ENCODE results near the gene EPHB2.

EPHB2 gene

DNA sequence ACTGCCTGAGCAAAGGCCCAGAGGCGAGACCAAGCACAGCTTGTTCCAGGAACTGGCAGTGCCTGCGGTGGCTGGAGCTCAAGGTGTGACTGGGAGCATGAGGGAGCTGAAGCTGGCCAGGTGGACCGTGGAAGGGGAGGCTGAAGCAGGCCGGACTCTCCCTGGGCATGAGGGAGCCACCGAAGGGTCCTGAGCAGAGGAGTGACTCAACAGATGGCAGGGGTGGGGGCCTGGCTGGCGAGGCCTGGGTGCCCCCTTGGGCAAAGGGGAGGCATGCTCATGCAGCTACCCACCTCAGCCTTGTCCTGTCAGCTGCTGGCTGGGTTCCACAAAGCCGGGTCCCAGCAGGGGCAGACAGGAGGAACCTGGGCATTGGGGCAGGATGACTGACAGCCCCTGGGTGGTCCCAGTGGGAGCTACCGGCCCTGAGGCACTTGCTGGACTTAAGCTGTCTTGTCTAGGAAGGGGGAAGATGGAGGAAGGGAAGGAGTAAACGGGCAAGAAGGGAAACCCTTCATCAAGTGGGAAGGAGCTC is 143.1 kb downstream of the EPHB2 start:
- H3K4ac ChIP-seq (ENCODE audit: low read length) = no peak overlapping the region
- peaks cover 0 to 5% of the 10 kb centered on the region in 2 donors for H3K9me3 ChIP-seq (replicated peaks in 1 of 2; ENCODE audit: control insufficient read depth in 2 of 2, insufficient read depth in 1 of 2, low read depth in 1 of 2, low read length in 2 of 2)
- H4K8ac ChIP-seq (ENCODE audit: low read depth, low read length) = no peak overlapping the region
- no peak overlapping the region for H4K91ac ChIP-seq (ENCODE audit: low read depth, low read length, poor library complexity)
- peaks cover 0 to 8% of the 10 kb centered on the region in 2 donors for H3K4me1 ChIP-seq (ENCODE audit: control insufficient read depth in 2 of 2, insufficient read depth in 1 of 2, low read depth in 1 of 2, low read length in 2 of 2)
- H3K27me3 ChIP-seq (ENCODE audit: control insufficient read depth in 3 of 3, insufficient read depth in 3 of 3, low read depth in 1 of 3, low read length in 3 of 3) = peaks cover 0 to 4% (median 0%) of the 10 kb centered on the region in 3 experiments
- H3K79me1 ChIP-seq (ENCODE audit: low read depth, low read length) = no peaks in the 10 kb centered on the region
- H2AK5ac ChIP-seq (ENCODE audit: low read depth, low read length) = peak overlapping the region; percentile 36
- no peak overlapping the region for H3K27ac ChIP-seq (replicated peaks; ENCODE audit: low read length)
- H3K9ac ChIP-seq (ENCODE audit: low read depth, low read length, poor library complexity) = no peak overlapping the region
- H2BK5ac ChIP-seq (ENCODE audit: low read length) = peak overlapping the region; percentile 10
- WGBS, 2 donors (ENCODE audit: extremely low coverage in 2 of 2, insufficient read length in 2 of 2, insufficient replicate concordance in 1 of 2) = no CpG with 5 or more reads among the region's 9 CpGs
- no peaks in the 10 kb centered on the region for H3K36me3 ChIP-seq (replicated peaks in 1 of 2; ENCODE audit: control insufficient read depth in 2 of 2, insufficient read depth in 2 of 2, low read length in 2 of 2)
- H3K4me2 ChIP-seq (ENCODE audit: insufficient read depth, low read length, poor library complexity, severe bottlenecking) = no peak overlapping the region
- H2AFZ ChIP-seq (ENCODE audit: low read length) = no peak overlapping the region
- no peak for DNase-seq (ENCODE audit: low spot score)
- peak overlapping the region; percentile 31 for H3K23ac ChIP-seq (ENCODE audit: low read depth, low read length, poor library complexity)
- H2BK15ac ChIP-seq (ENCODE audit: low read length) = no peak overlapping the region
- H3K18ac ChIP-seq (ENCODE audit: low read length) = peak overlapping the region; percentile 88
- peak overlapping the region; percentile 80 for H2BK12ac ChIP-seq (ENCODE audit: low read length)
- no peak overlapping the region for H3K4me3 ChIP-seq (ENCODE audit: low read length in 2 of 2)
- peak overlapping the region; percentile 59 for H3K14ac ChIP-seq (ENCODE audit: low read length)
- no peak overlapping the region for H2BK120ac ChIP-seq (ENCODE audit: low read depth, low read length)

DNA sequence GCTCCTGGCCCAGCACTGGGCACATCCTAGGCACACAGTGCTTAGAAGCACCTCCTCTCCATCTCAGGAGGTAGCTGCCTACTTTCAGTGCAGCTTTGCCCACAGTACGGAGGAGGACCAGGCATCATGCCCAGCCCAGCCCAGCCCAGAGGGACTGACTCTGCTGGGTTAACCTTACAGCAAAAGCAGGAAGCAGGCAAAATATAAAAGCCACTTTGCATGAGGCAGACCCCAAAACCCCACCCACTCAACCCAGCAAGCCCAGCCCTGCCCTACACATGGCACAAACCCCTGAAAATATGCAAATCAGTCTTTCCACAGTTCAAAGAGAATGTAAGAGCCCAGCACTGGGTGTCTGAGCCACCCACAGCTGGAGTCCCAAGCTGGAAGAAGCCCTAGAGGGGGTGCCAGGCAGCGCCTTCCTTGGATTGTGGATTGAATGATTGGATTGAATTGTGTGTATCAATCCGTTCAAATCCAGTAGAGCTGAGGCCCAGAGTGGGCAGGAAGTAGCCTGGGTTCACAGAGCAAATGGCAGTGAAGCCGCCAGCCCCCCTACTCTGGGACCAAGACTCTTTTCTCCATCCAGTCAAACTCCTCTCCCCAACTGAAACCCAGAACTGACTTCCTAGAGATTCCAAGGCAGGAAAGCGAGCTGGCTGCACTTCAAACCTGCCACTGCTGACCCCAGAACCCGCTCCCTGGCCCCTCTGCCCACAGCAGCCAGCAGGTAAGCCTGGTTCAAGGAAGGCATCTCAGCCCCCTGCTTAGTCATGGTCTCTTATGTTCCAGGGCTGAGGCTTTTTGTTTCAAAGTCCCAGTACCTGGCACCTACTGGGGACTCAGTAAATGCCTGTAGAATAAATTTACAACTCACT is 144.3 kb downstream of the EPHB2 start:
- Histone ChIP-seq H3K27ac (replicated peaks; ENCODE audit: low read length) (no peak overlapping the region), H4K91ac (ENCODE audit: low read depth, low read length, poor library complexity) (no peak overlapping the region), H2BK15ac (ENCODE audit: low read length) (no peak overlapping the region), H4K8ac (ENCODE audit: low read depth, low read length) (no peak overlapping the region), H2AK5ac (ENCODE audit: low read depth, low read length) (no peak overlapping the region), H3K9ac (ENCODE audit: low read depth, low read length, poor library complexity) (no peak overlapping the region), H3K4me1 (ENCODE audit: control insufficient read depth in 2 of 2, insufficient read depth in 1 of 2, low read depth in 1 of 2, low read length in 2 of 2) (peaks cover 0 to 8% of the 10 kb centered on the region in 2 donors), H3K4me2 (ENCODE audit: insufficient read depth, low read length, poor library complexity, severe bottlenecking) (no peak overlapping the region), H2BK12ac (ENCODE audit: low read length) (no peak overlapping the region), H3K4me3 (ENCODE audit: low read length in 2 of 2) (no peak overlapping the region), H3K36me3 (replicated peaks in 1 of 2; ENCODE audit: control insufficient read depth in 2 of 2, insufficient read depth in 2 of 2, low read length in 2 of 2) (no peaks in the 10 kb centered on the region), H2AFZ (ENCODE audit: low read length) (no peak overlapping the region), H3K23ac (ENCODE audit: low read depth, low read length, poor library complexity) (no peak overlapping the region), H2BK120ac (ENCODE audit: low read depth, low read length) (no peak overlapping the region), H2BK5ac (ENCODE audit: low read length) (no peak overlapping the region), H3K14ac (ENCODE audit: low read length) (no peak overlapping the region), H3K18ac (ENCODE audit: low read length) (peak overlapping the region; percentile 32), H3K9me3 (replicated peaks in 1 of 2; ENCODE audit: control insufficient read depth in 2 of 2, insufficient read depth in 1 of 2, low read depth in 1 of 2, low read length in 2 of 2) (no peaks in the 10 kb centered on the region), H3K27me3 (ENCODE audit: control insufficient read depth in 3 of 3, insufficient read depth in 3 of 3, low read depth in 1 of 3, low read length in 3 of 3) (peaks cover 0 to 4% (median 0%) of the 10 kb centered on the region in 3 experiments), H3K79me1 (ENCODE audit: low read depth, low read length) (no peaks in the 10 kb centered on the region), H3K4ac (ENCODE audit: low read length) (no peak overlapping the region)
- WGBS, 2 donors (ENCODE audit: extremely low coverage in 2 of 2, insufficient read length in 2 of 2, insufficient replicate concordance in 1 of 2) = no CpG with 5 or more reads among the region's 6 CpGs
- DNase-seq (ENCODE audit: low spot score) = no peak

DNA sequence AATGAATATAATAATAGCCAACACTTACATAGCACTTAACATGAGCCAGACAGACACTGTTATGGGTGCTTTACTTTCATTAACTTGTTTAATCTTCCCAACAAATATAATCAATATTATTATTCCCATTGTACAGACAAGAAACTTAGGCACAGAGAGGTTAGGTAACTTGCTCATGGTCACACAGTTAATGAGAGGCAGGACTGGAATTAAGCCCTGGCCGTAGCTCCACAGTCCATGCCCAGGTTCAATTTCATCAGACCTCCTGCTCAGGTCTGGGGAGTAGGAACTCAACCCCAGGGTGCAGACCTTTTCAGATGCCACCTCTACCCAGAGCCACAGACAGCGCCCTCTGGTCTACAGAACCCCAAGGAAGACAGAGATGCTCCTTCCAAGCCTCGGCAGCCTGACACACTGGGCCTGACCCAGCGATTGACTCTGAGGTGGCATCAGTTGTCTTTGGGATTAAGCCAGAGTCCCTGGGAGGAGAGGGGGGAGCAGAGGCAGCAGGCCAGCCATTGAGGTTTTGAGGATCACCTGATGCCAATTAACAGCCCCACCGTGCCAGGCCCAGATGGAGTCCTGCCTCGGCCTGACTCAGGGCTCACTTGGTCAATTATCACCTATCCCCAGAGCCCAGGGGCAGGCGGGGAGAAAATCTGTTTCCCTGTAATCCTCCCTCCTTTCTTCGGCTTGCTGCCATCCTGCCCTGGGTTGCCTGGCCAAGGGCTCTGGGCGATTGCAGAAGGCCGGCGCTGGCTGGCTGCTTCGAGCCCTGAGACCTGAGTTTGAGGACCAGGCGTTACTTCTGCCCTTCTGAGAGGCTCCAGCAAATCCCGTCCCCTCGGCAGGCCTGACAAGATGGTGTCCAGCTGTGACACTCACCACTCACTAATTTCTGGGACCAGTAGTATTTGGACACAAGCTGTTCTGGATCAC is 145.3 kb downstream of the EPHB2 start:
- Histone ChIP-seq H2AFZ (ENCODE audit: low read length) (no peak overlapping the region), H3K79me1 (ENCODE audit: low read depth, low read length) (no peaks in the 10 kb centered on the region), H3K23ac (ENCODE audit: low read depth, low read length, poor library complexity) (no peak overlapping the region), H2BK15ac (ENCODE audit: low read length) (no peak overlapping the region), H3K27ac (replicated peaks; ENCODE audit: low read length) (no peak overlapping the region), H3K9ac (ENCODE audit: low read depth, low read length, poor library complexity) (no peak overlapping the region), H3K18ac (ENCODE audit: low read length) (peak overlapping the region; percentile 48), H3K14ac (ENCODE audit: low read length) (peak overlapping the region; percentile 91), H4K91ac (ENCODE audit: low read depth, low read length, poor library complexity) (no peak overlapping the region), H3K4me3 (ENCODE audit: low read length in 2 of 2) (no peak overlapping the region), H3K27me3 (ENCODE audit: control insufficient read depth in 3 of 3, insufficient read depth in 3 of 3, low read depth in 1 of 3, low read length in 3 of 3) (peaks cover 0 to 4% (median 0%) of the 10 kb centered on the region in 3 experiments), H3K4me2 (ENCODE audit: insufficient read depth, low read length, poor library complexity, severe bottlenecking) (no peak overlapping the region), H3K36me3 (replicated peaks in 1 of 2; ENCODE audit: control insufficient read depth in 2 of 2, insufficient read depth in 2 of 2, low read length in 2 of 2) (no peaks in the 10 kb centered on the region), H2BK12ac (ENCODE audit: low read length) (no peak overlapping the region), H3K4ac (ENCODE audit: low read length) (no peak overlapping the region), H2BK120ac (ENCODE audit: low read depth, low read length) (no peak overlapping the region), H4K8ac (ENCODE audit: low read depth, low read length) (no peak overlapping the region), H3K9me3 (replicated peaks in 1 of 2; ENCODE audit: control insufficient read depth in 2 of 2, insufficient read depth in 1 of 2, low read depth in 1 of 2, low read length in 2 of 2) (no peaks in the 10 kb centered on the region), H2AK5ac (ENCODE audit: low read depth, low read length) (no peak overlapping the region), H3K4me1 (ENCODE audit: control insufficient read depth in 2 of 2, insufficient read depth in 1 of 2, low read depth in 1 of 2, low read length in 2 of 2) (peaks cover 0 to 8% of the 10 kb centered on the region in 2 donors), H2BK5ac (ENCODE audit: low read length) (no peak overlapping the region)
- no CpG with 5 or more reads among the region's 15 CpGs for WGBS, 2 donors (ENCODE audit: extremely low coverage in 2 of 2, insufficient read length in 2 of 2, insufficient replicate concordance in 1 of 2)
- no peak for DNase-seq (ENCODE audit: low spot score)

Data from neuronal stem cell (in vitro differentiated cells).